Activated T-cell treated with anti-CD3 and anti-CD28 coated beads for 48 hours (primary cell): ENCODE measurements around the gene ISX.
"Not testable (repeated sequence)": the region's sequence is repeated elsewhere in the genome, so short reads cannot be mapped to it uniquely, and the experiment has no call there.

Experiments used
- DNase-seq: peaks from one replicate; pipeline ENCODE4 v3.0.0-alpha.2; 2020; ENCODE audit warnings: low read depth

ISX gene

DNA sequence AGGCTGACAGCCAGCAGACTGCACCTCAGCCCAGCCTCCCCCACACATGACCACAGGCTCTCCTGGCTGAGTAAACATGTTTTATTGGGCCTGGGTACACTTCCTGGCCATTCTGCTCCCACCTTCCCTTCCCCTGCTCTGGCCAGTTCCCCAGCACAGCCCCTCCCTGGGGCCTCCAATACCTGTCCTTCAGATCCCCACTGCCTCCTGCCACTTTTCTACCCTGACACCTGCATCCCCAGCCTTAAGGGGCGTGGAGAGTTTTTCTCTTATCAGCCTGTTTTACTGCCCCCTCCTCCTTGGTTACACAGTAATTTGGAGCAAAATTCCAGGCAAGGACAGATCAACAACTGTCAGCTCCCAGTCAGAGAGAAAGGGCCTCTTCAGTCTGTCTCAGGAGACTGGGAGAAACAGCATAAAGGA lies at the start of gene ISX:
TSS of gene ISX (plus strand) at position 363 of the 423 bp plus-strand sequence. CDS start 930 bp downstream, outside the sequence.
- DNase-seq, result no peak

- DNase-seq, result no peak
These were observed 49.0 kb upstream of the ISX start for GRCh38 chr22:35016909-35017308.

GRCh38 chr22:35018995-35019394 lies 47.0 kb upstream of the ISX start:
- no peak for DNase-seq

- no peak for DNase-seq
These were observed 45.4 kb upstream of the ISX start for GRCh38 chr22:35020517-35020916.

GRCh38 chr22:35021161-35021560 lies 44.8 kb upstream of the ISX start:
- no peak for DNase-seq

DNA sequence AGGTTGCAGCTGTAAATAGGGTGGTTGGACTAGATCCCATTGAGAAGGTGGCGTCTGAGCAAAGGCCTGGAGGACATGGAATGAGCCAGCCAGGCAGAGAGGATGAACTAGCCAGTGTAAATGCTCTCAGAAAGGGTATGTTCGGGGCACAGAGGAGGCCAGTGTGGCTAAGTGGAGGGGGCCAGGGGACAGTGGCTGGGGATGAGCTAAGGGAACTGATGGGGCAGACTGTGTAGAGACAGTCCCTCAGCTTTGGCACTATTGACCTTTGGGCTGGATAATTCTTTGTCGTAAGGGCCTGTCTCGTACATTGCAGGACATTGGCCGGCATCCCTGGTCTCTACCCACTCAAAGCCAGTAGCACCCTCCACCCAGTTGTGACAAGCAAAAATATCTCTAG lies 43.7 kb upstream of the ISX start:
- DNase-seq, result no peak

- peak; percentile 62 for DNase-seq
These were observed 42.1 kb upstream of the ISX start for GRCh38 chr22:35023692-35024363.

GRCh38 chr22:35024364-35024692 lies 41.6 kb upstream of the ISX start:
- DNase-seq, result no peak

DNA sequence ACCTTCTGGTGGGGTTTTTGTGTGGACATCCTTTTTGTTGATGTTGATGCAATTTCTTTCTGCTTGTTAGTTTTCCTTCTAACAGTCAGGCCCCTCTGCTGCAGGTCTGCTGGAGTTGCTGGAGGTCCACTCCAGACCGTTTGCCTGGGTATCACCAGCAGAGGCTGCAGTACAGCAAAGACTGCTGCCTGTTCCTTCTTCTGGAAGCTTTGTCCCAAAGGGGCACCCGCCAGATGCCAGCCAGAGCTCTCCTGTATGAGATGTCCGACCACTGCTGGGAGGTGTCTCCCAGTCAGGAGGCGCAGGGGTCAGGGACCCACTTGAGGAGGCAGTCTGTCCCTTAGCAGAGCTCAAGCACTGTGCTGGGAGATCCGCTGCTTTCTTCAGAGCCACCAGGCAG lies 35.8 kb upstream of the ISX start:
- DNase-seq, result not testable (repeated sequence)

DNA sequence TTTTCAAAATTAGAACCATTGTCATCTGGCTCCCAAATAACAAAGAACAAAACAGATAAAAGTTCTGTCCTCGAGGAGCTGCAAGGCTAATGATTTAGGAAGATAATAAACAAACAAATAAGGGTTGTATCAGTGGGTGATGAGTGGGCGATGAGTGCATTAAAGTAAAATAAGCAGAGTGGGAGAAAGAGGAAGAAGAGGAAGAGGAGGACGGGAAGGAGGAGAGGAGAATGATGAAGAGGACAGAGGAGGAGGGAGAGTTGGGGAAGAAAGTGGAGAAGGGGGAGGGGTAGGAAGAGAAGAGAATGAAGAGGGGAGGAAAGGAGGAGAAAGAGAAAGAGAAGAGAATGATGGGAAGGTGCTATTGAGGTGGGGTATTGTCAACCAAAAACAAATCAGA lies 33.4 kb upstream of the ISX start:
- DNase-seq, result no peak

DNA sequence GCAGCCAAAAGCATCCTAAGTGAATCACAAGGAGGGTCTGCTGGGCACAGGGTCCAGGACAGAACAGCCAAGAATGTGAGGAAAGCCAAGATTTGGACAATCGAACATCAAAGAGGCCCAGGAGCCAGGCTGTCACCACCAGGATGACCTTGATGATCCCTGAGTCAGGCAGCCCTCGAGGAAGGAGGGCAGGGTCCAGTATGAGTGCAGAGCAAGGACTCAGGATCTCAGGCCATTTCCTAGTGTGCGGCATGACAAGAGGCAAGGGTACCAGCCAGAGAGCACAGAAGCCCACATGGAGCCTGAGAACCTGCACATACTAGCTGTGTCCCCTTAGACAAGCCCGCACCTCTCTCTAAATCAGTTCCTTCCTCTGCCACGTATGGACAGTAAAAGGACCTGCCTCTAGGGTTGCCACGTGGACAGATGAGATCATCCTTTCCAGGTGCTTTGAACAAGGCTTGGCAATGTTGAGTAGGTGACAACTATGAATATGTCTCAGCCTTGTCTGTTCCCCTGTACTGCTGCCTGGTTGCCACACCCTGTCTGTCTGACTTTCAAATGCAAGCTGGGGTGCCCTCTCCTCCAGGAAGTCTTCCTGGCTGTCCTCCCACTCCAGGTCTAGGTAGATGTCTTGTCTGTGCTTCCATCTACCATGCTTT lies 32.2 kb upstream of the ISX start:
- DNase-seq, result no peak

DNA sequence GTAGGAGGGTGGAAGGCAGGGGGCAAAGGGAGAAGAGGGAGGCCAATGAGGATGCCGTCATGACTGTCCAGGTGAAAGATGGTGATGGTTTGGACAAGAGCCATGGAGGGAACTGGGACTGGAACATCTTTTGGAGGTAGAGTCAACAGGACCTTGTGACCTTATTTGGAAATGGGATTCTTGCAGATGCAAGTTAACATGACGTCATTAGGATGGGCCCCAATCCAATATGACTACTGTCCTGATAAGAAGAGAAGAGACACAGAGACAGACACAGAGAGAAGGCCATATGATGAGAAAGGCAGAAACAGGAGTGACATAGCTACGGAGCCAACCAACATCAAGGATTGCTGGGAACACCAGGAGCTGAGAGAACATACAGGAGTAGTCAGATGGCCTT lies 31.0 kb upstream of the ISX start:
- DNase-seq, result no peak

- DNase-seq, result no peak
These were observed 28.9 kb upstream of the ISX start for GRCh38 chr22:35037089-35037488.

DNA sequence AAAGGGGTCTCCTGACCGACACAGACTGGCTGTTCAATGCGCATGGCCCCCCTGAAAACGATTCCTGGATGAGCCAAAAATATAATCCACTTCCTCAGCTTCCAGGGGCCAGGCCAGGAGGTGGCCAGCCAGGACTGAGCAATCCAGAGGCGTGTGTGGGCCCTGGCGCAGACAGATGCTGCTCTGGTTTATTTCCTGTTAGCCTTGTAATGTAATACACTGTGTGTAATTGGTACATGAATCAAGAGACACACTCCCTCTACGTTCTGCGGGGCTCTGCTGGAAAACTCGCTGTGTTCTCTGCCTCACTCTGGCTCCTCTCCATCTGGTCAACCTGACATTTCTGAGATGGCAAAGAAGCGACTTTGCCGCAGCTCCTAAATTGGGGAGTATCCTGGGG lies 26.3 kb upstream of the ISX start:
- DNase-seq, result no peak

GRCh38 chr22:35043252-35043933 lies 22.6 kb upstream of the ISX start:
- no peak for DNase-seq

DNA sequence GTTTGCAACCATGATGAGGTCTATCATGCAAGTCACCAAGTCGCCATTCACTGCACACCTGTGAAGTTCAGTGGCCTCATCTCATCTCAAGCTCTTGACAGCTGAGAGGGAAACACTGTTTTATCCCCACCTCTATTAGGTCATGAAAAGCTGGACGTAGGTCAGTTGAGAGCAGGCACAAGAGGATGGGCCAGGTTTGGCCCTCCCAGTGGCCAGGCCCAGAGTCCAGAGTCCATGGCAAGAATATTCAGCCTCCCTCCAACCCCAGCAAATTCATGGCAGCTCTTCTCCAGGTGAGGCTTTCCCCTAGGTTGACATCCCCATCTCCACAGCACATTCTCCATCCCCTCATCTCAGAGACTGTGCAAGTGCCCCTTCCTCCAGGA lies 22.0 kb upstream of the ISX start:
- no peak for DNase-seq

DNA sequence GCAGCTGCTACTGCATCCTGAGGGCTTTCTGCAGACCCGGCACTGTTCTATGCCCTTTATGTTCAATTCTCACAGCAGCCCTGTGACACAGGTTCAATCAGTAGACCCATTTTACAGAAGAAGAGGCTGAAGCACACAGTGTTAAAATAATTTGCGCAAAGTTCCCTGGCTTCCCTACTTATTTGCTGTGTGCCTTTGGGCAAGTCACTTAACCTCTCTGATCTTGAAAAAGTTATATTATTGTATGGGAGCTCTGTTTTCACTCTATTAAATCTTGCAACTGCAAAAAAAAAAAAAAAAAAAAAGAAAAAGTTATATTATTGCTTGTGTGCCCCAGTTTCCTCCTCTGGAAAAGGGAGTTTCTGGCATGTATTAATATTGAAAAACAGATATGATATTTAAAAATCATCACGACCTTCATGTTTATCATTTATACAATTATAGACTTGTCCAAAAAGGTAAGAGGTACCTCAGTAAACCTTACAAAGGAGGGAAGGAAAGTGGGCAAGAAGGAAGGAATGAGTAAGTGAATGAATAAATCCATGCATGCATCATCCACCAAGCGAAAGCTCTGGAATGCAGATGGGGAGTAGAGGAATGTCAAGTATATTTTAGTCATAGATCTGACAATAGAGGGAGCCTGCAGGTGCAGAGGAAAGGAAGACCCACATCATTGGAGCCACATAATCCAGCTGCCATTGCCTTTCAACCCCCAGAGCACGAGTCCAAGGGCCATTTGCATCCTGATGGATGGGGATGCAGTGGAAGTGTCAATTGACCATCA lies 21.2 kb upstream of the ISX start:
- DNase-seq, result no peak

DNA sequence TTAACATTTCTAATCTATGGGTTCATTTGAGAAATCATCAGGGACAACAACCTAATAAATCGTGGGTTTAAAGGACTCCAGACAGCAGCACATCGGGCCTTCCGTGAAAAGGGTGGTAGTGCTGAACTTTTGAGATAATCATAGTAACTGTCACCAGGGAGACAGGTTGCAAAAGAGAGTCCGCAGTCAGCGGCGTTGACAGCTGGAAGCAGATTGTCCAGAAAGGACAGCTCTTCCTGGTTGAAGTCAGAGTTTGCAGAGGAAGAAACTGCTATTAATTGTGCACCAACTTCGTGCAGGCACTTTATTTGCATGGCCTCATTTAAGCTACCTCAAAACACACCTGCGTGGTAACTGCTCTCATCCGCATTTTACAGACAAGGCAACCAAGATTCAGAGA lies 20.5 kb upstream of the ISX start:
- no peak for DNase-seq

DNA sequence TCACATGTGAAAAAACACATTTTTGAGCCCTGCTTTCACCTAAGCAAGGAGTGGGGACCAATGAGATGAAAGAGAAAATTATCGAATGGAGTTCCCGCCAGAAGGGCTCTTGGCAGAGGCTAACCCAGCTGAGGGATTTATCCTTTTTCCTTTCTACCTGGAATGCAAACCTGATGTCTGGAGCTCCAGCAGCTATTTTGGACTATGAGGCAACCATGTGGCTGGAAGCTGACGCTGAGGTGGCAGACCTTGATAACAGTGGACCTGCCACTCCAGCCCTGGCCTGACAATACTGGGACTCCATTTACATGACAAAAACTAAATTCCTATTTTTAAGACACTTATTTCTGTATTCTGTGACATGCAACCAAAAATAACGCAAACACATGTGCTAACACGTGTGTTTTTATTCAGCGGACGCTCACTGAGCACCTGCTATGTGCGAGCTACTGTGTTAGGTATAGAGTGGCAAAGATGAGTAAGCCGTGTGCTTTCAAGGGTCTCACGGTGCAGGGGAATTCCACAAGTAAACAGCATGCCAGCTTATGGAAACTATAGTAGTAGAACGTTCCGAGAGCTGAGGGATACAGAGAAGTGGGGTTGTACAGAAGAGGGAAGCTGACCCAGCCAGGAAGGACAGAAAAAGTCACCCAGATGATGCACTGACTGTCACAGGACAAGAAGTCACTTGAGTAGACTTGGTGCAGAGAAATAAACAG lies 19.1 kb upstream of the ISX start:
- DNase-seq, result no peak

DNA sequence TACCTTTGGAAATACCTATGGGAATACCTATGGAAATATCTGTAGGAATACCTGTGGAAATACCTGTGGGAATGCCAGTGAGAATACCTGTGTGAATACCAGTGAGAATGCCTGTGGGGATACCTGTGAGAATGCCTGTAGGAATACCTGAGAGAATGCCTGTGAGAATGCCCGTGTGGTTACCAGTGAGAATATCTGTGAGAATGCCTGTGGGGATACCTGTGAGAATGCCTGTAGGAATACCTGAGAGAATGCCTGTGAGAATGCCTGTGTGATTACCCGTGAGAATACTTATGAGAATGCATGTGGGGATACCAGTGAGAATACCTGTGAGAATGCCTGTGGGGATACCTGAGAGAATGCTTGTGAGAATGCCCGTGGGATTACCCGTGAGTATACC lies 15.9 kb upstream of the ISX start:
- not testable (repeated sequence) for DNase-seq

GRCh38 chr22:35051013-35051535 lies 14.9 kb upstream of the ISX start:
- DNase-seq, result no peak

DNA sequence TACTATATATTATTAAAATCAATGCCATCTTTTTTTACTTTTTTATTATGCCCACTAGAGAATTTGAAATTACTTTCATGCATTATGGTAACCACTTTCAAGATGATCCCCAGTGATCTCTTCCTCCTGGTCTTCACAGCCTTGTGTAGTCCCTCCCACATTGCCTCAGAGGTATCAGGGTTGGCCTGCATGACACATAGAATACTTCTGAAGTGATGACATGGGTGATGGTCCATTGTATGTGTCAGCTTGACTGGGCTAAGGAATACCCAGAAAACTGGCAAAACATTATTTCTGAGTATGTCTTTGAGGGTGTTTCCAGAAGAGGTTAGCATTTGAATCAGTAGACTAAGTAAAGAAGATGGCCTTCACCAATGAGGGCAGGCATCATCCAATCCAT lies 14.2 kb upstream of the ISX start:
- DNase-seq, result no peak
